Measurements from ENCODE around the gene PKN1. TPM values are rescaled to one million over a fixed set of nuclear protein-coding genes. Genes with fewer than 3 reads are reported as not detected.
"Not testable (repeated sequence)": the region's sequence is repeated elsewhere in the genome, so short reads cannot be mapped to it uniquely, and the experiment has no call there.

The PKN1 gene
- total RNA-seq, 1 donor, result 127 TPM

- no peak overlapping the region for H3K4me3 ChIP-seq (ENCODE audit: low read depth, low read length)
- no peak for TF ChIP-seq CTCF (IDR thresholded peaks at IDR 0.05; ENCODE audit: insufficient read depth, low read depth, low read length)
- DNase-seq (ENCODE audit: low read depth), result no peak
Measured at GRCh38 chr19:14450876-14451275, 17.8 kb downstream of the PKN1 start.

DNA sequence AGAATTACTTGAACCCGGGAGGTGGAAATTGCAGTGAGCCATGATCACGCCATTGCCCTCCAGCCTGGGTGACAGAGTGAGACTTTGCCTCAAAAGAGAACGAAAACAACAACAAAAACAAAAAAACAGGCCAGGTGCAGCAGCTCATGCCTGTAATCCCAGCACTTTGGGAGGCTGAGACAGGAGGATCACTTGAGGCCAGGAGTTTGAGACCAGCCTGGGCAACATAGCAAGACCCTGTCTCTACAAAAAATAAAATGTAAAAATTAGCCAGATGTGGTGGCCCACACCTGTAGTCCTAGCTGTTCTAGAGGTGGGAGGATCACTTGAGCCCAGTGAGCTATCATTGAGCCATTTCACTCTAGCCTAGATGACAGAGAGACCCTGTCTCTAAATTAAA, 19.2 kb downstream of the PKN1 start:
- DNase-seq (ENCODE audit: low read depth); H3K4me3 ChIP-seq (ENCODE audit: low read depth, low read length): not testable (repeated sequence)

- H3K4me3 ChIP-seq (ENCODE audit: low read depth, low read length), result no peak overlapping the region
- no peak for TF ChIP-seq CTCF (IDR thresholded peaks at IDR 0.05; ENCODE audit: insufficient read depth, low read depth, low read length)
- DNase-seq (ENCODE audit: low read depth), result no peak
Measured at GRCh38 chr19:14459703-14460102, 26.6 kb downstream of the PKN1 start.

DNA sequence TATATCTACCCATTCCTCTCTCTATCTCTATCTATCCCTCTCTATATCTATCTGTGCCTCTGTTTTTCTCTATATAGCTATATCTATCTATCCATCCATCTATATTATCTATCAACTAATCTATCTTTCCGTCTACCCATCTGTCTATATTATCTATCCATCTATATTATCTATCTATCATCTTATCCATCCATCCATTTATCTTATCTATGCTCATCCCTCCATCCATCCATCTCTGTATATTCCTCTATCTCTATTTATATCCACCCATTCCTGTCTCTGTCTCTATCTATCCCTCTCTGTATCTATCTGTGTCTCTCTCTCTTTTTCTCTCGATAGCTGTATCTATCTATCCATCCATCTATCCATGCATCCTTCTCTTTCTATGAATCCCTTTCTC, 27.8 kb downstream of the PKN1 start:
- H3K4me3 ChIP-seq (ENCODE audit: low read depth, low read length), result no peak overlapping the region
- no peak for DNase-seq (ENCODE audit: low read depth)
- TF ChIP-seq CTCF (IDR thresholded peaks at IDR 0.05; ENCODE audit: insufficient read depth, low read depth, low read length), result no peak

DNA sequence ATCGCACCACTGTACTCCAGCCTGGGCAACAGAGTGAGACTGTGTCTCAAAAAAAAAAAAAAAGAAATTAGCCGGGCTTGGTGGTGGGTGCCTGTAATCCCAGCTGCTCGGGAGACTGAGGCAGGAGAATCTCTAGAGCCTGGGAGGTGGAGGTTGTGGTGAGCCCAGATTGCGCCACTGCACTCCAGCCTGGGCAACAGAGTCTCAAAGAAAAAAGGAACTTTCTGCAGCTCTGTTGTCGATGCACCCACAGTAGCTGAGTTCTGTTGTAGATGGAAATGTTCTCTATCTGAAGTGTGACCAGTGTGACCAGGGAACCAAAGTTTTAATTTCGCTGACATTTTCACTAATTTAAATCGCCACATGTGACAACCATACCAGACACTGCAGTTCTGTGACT, 29.3 kb downstream of the PKN1 start:
- not testable (repeated sequence) for H3K4me3 ChIP-seq (ENCODE audit: low read depth, low read length); DNase-seq (ENCODE audit: low read depth)

DNA sequence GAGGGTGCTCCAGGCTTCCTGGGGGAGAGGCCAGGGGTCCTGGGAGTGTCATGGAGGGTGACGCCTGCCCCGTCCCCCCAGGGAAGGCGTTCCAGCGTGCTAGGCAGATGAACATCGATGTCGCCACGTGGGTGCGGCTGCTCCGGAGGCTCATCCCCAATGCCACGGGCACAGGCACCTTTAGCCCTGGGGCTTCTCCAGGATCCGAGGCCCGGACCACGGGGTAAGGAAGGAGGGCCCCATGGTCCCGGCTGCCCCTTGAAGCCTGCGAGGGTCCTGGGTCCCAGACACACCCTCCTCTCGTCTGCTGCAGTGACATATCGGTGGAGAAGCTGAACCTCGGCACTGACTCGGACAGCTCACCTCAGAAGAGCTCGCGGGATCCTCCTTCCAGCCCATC, 30.6 kb downstream of the PKN1 start:
- TF ChIP-seq CTCF (IDR thresholded peaks at IDR 0.05; ENCODE audit: insufficient read depth, low read depth, low read length), result no peak
- no peak overlapping the region for H3K4me3 ChIP-seq (ENCODE audit: low read depth, low read length)
- DNase-seq (ENCODE audit: low read depth), result no peak

DNA sequence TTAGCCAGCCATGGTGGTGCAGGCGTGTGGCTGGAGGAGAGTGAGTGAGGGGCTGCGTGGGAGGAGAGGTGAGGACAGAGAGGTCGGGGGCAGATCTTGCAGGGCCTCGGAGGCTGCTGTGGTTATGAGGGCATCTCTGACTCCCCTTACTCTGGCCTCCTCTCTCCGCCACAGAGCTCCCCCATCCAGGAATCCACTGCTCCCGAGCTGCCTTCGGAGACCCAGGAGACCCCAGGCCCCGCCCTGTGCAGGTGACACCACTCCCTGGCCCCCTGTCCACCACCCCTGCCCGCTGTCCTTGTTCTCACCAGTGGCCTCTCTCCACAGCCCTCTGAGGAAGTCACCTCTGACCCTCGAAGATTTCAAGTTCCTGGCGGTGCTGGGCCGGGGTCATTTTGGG, 34.3 kb downstream of the PKN1 start:
- no peak for TF ChIP-seq CTCF (IDR thresholded peaks at IDR 0.05; ENCODE audit: insufficient read depth, low read depth, low read length)
- H3K4me3 ChIP-seq (ENCODE audit: low read depth, low read length), result no peak overlapping the region
- DNase-seq (ENCODE audit: low read depth), result no peak

- no peak for TF ChIP-seq CTCF (IDR thresholded peaks at IDR 0.05; ENCODE audit: insufficient read depth, low read depth, low read length)
- no peak overlapping the region for H3K4me3 ChIP-seq (ENCODE audit: low read depth, low read length)
- no peak for DNase-seq (ENCODE audit: low read depth)
Measured at GRCh38 chr19:14467816-14468215, 34.7 kb downstream of the PKN1 start.
